HG03432 (cell line): Measurements from ENCODE around the gene MCUB.
A peak's percentile ranks its signal among the peaks of the same experiment; 100 is the strongest.

Source experiments
- ATAC-seq: cut with Tn5 transposase; IDR thresholded peaks from one replicate; pipeline ENCODE4 v1.9.1; 2021; ENCODE audit warnings: mild to moderate bottlenecking, moderate library complexity; ENCODE audit not compliant: unreplicated experiment

The MCUB gene

DNA sequence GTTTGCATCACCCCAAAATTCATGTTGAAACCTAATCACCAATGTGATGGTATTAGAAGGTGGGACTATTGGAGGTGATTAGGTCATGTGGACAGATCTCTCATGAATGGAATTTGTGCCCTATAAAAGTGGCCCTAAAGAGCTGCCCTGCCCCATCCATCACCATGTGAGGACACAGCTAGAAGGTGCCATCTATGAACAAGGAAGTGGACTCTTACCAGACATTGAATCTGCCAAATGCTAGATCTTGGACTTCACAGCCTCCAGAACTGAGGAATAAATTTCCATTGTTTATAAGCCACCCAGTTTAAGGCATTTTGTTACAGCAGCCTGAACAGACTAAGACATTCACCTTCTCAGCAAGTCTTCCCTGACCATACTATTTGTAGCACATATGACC is 162.3 kb downstream of the MCUB start:
- ATAC-seq: no peak

DNA sequence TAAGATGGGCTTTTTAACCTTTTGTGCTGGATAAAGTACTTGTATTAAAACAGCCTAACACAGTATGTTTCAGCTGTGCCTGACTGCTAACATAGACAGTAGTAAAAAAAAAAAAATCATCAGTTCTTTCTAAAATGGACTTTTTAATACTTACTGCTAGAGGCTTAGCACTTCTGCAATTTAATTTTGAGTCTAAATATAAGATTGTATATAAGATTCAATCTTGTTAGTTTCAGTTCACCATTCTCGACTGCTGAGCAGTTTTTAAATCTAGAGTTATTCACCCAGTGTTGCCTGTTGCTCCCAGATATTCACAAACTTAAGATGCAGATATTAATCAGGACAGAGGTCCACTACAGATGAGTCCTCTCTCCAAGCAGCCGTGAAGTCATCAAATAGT is 163.1 kb downstream of the MCUB start:
- ATAC-seq: no peak

DNA sequence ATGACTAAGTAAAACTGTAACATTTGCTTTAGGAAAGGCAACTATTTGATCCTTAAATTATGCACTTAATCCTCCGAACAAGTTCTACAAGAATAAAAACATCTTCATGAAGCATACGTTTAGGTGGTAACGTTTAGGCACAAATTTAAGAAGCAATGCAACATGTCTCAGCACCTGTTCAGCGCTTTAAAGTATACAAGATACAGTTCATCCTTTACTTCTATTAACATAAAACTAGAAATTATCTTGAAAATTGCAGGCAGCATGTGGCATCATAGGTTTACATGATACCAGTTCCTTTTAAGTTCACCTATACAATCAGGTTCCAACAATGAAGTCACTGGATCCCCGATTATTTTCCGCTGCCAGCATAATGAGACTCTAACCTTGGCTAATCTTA is 168.3 kb downstream of the MCUB start:
- no peak for ATAC-seq

DNA sequence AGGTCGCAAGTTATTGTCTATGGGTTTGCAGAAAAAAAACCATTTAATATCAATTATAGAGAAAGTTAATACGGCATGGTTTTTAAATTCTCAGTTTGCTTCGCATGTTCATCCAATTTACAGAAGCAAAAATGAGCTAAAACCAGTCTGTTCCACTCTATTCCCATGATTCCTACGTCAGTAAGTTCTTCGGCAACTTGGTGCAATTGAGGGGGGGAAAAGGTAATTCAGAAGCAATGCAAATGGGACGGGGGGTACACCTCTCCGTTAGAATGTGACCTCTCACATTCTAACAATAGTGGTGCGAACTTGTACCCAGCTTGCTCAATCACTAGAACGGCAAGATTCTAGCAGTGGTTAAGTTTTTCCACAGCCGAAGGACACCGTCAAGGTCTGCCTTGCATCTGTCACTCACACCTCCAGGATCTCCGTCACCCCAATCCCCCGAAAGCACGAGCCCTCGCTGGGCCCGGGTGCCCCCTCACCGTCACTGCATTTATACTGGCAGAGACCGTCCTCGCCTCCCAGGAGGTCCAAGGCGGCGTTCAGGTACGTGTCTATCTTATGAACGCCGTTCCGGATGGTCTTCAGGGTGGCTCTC is 169.2 kb downstream of the MCUB start:
- ATAC-seq: no peak

DNA sequence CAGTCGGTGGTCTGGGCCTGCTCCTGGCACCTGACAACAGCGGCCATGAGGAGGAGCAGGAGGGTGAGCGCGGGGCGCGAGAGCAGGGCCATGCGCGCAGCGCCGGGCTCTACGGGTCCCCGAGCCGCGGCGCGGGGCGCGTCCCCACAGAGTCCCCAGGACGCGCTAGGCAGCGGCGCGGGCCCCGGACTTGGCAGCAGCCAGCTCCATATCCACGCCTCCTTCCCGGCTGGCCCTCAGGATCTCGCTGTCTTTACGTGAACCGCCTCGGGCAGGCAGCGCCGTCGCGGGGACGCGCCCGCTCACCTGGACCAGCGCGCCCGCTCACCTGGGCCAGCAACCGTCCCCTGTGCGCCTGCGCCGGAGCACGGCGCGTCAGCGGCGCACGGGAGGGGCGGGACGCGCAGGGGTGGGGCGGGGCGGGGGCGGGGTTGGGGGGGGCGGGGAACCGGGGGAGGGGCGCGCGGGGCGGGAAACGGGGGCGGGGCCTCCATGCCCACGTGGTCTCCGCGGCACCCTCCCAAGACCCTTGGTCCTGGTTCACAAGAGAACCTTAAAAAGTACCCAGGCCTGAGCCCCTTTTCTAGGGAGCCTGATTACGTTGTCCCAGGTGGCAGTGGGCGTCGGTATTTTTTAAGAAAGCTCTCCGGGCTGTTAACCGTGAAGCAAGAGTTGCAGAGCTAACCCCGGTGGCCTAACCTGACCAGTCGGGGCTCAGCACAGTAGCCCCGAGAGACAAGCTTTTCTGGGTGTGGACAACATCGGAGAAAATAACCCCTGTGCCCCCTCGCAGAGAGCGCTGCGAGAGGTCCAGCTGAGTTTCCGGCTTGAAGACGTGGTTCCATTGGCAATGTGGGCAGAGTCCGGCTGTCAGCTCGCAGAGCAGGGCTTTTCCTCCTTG is 169.9 kb downstream of the MCUB start, which contains the start of gene PLA2G12A:
Gene PLA2G12A (minus strand): TSS at position 353 of the 901 bp plus-strand sequence. CDS start 261 bp downstream, at position 92.
- ATAC-seq: peak; percentile 89

DNA sequence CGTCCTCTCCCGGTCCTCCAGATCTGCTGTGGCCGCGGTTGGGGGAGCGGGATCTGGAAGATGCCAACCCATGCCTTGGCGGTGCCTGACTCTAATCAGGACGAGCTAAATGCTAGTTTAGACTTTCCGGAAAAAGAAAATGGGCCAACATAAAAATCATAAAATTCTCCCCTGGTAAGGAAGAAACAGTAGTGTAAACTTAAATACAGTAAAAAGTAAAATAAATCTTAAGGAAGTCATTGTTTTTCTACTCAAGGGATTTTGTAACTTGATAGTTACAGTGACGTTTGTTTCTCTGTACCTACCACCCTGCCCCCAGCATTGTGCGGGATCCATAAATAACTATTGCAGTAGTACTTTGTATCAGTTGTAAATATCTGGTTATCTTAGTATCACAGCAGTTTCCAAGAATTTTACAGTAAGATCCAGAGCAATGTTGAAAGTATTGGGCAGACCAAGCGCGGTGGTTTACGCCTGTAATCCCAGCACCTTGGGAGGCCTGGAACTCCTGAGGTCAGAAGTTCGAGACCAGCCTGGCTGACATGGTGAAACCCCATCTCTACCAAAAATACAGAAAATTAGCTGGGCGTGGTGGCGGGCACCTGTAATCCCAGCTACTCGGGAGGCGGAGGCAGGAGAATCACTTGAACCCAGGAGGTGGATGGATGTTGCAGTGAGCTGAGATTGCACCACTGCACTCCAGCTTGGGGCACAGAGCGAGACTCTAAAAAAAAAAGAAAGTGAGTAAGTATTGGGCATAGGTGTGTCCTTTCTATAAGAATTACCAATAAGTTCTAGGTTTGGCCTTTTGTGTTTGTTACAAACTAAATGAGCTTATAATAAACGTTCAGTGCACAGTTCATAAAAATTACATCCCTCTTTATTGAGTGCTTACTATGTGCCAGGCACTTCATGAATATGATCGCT is 170.8 kb downstream of the MCUB start:
- ATAC-seq: no peak

DNA sequence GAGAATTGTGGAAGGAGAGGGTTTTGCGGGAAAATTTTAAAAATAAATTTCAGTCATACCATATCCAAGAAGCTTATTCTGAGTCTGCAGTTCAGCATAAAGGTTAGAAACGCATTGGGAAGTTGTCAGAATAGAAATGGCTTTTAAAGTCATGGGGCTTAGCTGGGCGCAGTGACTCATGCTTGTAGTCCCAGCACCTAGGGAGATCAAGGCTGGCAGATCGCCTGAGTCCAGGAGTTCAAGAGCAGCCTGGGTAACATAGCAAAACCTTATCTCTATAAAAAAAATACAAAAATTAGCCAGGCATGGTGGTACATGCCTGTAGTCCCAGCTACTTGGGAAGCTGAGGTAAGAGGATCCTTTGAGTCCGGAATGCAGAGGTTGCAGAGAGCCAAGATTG is 173.7 kb downstream of the MCUB start:
- ATAC-seq: no peak

DNA sequence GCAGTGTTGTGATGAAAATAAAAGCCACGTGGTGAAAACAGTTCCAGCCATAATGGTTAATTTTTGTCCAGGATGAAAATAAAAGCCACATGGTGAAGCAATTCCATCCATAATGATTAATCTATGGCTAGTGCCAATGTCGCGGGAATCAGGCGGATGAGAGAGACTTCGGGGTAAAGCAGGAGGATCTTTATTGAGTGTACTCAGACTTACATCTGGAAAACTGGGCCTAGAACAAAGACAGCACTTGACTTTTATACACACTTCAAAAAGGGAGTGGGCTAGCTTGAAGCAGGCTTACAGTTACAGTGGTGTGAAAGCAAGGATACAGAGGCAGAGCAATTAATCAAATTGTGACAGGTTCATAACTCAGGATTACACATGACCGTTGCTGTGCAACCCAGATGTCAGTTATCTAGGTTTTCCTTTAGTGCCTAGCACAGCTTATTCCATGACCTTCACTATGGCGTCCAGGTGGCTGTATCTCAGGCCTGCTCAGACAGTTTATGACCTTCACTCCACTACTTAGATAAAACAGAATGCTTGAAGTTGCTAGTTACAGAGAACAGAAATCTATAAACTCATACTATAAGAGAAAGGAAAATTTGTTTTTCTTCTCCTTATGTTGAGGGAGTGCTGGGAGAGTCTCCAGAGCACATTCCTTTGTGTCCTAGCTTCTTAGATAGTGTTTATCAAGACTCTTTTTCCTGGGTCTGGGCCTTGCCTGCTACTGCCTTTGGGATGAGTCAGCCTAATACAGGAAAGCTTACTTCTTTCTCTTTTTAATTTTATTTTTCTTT is 175.7 kb downstream of the MCUB start:
- ATAC-seq: no peak
